ENCODE data around the gene FAM13A.

Gene FAM13A

DNA sequence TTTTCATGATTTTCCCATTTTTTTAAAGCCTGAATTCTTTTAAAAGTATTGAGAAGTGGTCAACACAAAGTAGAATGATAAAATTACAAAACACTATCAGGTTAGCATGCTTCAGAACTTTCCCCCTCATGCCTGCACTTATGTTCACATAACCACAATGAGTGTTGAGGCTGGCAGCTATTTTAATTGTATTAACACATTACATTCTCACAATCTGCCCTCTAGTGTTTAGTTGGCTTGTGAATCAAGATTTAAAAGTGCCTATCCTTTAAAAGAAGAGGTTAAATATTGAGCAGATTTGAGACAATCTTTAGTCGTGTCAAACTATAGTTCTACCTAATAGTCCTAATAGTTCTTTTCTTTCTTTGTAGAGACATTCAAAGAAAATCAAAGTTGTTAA, 265.7 kb downstream of the FAM13A start:
- TF ChIP-seq CEBPB (IDR thresholded peaks at IDR 0.05) (no peak), RAD21 (IDR thresholded peaks at IDR 0.05; ENCODE audit: low read depth) (peak; percentile 57), TAF1 (IDR thresholded peaks at IDR 0.05; ENCODE audit: low read depth) (no peak), ZBTB7A (IDR thresholded peaks at IDR 0.05; ENCODE audit: low read depth) (no peak)
- TF ChIP-seq, protein P1, sequence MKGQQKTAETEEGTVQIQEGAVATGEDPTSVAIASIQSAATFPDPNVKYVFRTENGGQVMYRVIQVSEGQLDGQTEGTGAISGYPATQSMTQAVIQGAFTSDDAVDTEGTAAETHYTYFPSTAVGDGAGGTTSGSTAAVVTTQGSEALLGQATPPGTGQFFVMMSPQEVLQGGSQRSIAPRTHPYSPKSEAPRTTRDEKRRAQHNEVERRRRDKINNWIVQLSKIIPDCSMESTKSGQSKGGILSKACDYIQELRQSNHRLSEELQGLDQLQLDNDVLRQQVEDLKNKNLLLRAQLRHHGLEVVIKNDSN (IDR thresholded peaks at IDR 0.05): no peak

DNA sequence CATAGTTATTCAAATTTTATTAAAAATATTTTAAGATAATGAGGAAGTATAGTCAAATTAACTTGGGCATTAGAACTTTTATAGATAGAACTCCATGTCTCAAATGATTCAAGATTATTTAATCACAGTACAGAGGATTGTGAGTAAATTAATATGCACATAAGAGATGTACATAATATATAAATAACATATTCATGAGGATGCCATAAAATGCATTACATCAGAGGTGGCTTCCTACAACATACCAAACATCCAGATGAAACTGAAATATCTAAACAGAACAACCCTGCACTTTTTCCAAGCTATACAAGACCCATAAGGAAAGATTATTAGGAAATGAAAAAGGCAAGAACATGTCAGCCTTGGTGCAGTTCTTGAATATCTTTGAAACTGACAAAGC, 268.1 kb downstream of the FAM13A start:
- TF ChIP-seq EP300 (IDR thresholded peaks at IDR 0.05; ENCODE audit: borderline replicate concordance): no peak

DNA sequence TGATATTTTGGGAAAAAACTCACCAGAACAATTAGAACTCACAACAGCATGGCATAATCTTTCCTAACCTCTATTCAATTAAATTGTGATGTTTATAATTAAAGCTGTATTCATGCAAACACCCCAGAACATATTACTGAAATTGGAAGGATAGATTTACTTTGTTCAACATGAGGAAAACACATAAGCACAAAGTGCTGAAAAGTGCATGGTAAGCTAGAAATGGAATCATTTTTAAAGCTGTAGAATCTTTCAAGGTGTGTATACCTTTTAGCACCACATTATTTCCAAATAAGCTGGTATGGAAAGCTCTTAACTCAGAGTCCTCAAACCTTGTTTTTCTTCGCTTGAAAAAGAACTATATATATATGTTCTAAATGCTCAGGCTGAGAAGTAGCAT, 268.6 kb downstream of the FAM13A start:
- TF ChIP-seq RAD21 (IDR thresholded peaks at IDR 0.05; ENCODE audit: low read depth) (no peak), TCF12 (IDR thresholded peaks at IDR 0.05; ENCODE audit: low read depth) (no peak), EGR1 (IDR thresholded peaks at IDR 0.05) (no peak), FOXM1 (IDR thresholded peaks at IDR 0.05; ENCODE audit: borderline replicate concordance, low read depth) (no peak), TAF1 (IDR thresholded peaks at IDR 0.05; ENCODE audit: low read depth) (no peak), EP300 (IDR thresholded peaks at IDR 0.05; ENCODE audit: borderline replicate concordance) (no peak), ZBTB7A (IDR thresholded peaks at IDR 0.05; ENCODE audit: low read depth) (no peak), YY1 (IDR thresholded peaks at IDR 0.05; ENCODE audit: low read depth) (no peak), CEBPB (IDR thresholded peaks at IDR 0.05) (no peak), CREB1 (IDR thresholded peaks at IDR 0.05; ENCODE audit: low read depth) (no peak), TEAD4 (IDR thresholded peaks at IDR 0.05) (no peak), NFIC (IDR thresholded peaks at IDR 0.05) (no peak)
- TF ChIP-seq, protein P1 (IDR thresholded peaks at IDR 0.05): no peak
- TF ChIP-seq, protein P2, sequence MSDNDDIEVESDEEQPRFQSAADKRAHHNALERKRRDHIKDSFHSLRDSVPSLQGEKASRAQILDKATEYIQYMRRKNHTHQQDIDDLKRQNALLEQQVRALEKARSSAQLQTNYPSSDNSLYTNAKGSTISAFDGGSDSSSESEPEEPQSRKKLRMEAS (IDR thresholded peaks at IDR 0.05): no peak
- TF ChIP-seq, protein P3, sequence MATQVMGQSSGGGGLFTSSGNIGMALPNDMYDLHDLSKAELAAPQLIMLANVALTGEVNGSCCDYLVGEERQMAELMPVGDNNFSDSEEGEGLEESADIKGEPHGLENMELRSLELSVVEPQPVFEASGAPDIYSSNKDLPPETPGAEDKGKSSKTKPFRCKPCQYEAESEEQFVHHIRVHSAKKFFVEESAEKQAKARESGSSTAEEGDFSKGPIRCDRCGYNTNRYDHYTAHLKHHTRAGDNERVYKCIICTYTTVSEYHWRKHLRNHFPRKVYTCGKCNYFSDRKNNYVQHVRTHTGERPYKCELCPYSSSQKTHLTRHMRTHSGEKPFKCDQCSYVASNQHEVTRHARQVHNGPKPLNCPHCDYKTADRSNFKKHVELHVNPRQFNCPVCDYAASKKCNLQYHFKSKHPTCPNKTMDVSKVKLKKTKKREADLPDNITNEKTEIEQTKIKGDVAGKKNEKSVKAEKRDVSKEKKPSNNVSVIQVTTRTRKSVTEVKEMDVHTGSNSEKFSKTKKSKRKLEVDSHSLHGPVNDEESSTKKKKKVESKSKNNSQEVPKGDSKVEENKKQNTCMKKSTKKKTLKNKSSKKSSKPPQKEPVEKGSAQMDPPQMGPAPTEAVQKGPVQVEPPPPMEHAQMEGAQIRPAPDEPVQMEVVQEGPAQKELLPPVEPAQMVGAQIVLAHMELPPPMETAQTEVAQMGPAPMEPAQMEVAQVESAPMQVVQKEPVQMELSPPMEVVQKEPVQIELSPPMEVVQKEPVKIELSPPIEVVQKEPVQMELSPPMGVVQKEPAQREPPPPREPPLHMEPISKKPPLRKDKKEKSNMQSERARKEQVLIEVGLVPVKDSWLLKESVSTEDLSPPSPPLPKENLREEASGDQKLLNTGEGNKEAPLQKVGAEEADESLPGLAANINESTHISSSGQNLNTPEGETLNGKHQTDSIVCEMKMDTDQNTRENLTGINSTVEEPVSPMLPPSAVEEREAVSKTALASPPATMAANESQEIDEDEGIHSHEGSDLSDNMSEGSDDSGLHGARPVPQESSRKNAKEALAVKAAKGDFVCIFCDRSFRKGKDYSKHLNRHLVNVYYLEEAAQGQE (IDR thresholded peaks at IDR 0.05; ENCODE audit: low read depth): no peak

DNA sequence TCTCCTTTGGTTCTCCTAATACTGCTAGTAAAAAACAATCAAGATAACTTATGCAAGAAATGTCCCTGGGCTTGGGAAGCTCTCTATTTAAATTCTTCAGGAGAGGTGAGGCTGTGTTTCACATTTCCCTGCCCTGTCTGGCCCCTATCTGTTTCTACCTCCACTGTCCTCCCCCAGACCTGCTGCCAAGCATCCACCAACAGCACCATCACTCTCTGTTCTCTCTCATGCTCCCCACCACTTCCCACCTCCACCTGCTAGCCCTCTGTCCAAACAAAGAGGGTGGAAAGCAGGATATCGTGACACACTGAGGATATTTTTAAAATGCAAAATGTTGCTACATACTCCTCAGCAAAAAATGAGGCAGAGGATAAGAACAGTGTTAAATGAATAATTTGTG, 271.0 kb downstream of the FAM13A start:
- TF ChIP-seq TAF1 (IDR thresholded peaks at IDR 0.05; ENCODE audit: low read depth): no peak
- no peak for TF ChIP-seq EP300 (IDR thresholded peaks at IDR 0.05; ENCODE audit: borderline replicate concordance)
- TF ChIP-seq FOXM1 (IDR thresholded peaks at IDR 0.05; ENCODE audit: borderline replicate concordance, low read depth): no peak
- no peak for TF ChIP-seq EGR1 (IDR thresholded peaks at IDR 0.05)
- no peak for TF ChIP-seq CEBPB (IDR thresholded peaks at IDR 0.05)
- no peak for TF ChIP-seq RAD21 (IDR thresholded peaks at IDR 0.05; ENCODE audit: low read depth)
- TF ChIP-seq, protein P3 (IDR thresholded peaks at IDR 0.05; ENCODE audit: low read depth): no peak
- TF ChIP-seq CREB1 (IDR thresholded peaks at IDR 0.05; ENCODE audit: low read depth): no peak
- TF ChIP-seq TEAD4 (IDR thresholded peaks at IDR 0.05): no peak

DNA sequence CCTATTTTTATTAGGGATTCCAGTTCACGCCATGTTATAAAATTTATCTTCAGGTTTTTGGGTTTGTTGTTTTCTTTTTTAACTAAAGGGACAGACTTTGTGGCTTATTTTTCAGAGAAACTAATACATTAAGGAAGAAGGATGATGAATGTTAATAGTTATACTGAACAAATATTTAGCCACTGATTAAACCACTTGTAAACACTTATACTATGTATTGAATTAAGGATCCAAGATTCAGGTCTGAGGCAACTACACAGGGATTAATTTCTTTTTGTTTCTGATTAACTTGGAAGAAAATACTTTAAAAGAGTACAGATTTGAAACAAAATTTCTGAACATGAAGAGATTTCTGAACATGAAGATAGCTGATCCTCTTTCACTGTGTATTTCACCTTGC, 276.6 kb downstream of the FAM13A start:
- TF ChIP-seq CREB1 (IDR thresholded peaks at IDR 0.05; ENCODE audit: low read depth): no peak
- TF ChIP-seq, protein P2 (IDR thresholded peaks at IDR 0.05): no peak
- TF ChIP-seq RAD21 (IDR thresholded peaks at IDR 0.05; ENCODE audit: low read depth): no peak
- TF ChIP-seq TAF1 (IDR thresholded peaks at IDR 0.05; ENCODE audit: low read depth): no peak

GRCh38 chr4:88779431-88779830, 277.6 kb downstream of the FAM13A start:
- TF ChIP-seq, protein P3 (IDR thresholded peaks at IDR 0.05; ENCODE audit: low read depth): no peak
- peak; percentile 94 for TF ChIP-seq NFIC (IDR thresholded peaks at IDR 0.05)
- no peak for TF ChIP-seq EGR1 (IDR thresholded peaks at IDR 0.05)
- TF ChIP-seq CEBPB (IDR thresholded peaks at IDR 0.05): peak; percentile 61
- peak; percentile 78 for TF ChIP-seq EP300 (IDR thresholded peaks at IDR 0.05; ENCODE audit: borderline replicate concordance)
- TF ChIP-seq, protein P2 (IDR thresholded peaks at IDR 0.05): no peak; the same call in 1 of the 2 replicates
- no peak for TF ChIP-seq CREB1 (IDR thresholded peaks at IDR 0.05; ENCODE audit: low read depth)
- TF ChIP-seq, protein P1 (IDR thresholded peaks at IDR 0.05): no peak
- TF ChIP-seq TAF1 (IDR thresholded peaks at IDR 0.05; ENCODE audit: low read depth): no peak
- TF ChIP-seq ZBTB7A (IDR thresholded peaks at IDR 0.05; ENCODE audit: low read depth): no peak
- TF ChIP-seq FOXM1 (IDR thresholded peaks at IDR 0.05; ENCODE audit: borderline replicate concordance, low read depth): no peak
- TF ChIP-seq TCF12 (IDR thresholded peaks at IDR 0.05; ENCODE audit: low read depth): peak; percentile 70
- no peak for TF ChIP-seq YY1 (IDR thresholded peaks at IDR 0.05; ENCODE audit: low read depth)
- TF ChIP-seq RAD21 (IDR thresholded peaks at IDR 0.05; ENCODE audit: low read depth): no peak
- peak; percentile 98 for TF ChIP-seq TEAD4 (IDR thresholded peaks at IDR 0.05)
